ENCODE measurements around the gene C2orf68.

DNA sequence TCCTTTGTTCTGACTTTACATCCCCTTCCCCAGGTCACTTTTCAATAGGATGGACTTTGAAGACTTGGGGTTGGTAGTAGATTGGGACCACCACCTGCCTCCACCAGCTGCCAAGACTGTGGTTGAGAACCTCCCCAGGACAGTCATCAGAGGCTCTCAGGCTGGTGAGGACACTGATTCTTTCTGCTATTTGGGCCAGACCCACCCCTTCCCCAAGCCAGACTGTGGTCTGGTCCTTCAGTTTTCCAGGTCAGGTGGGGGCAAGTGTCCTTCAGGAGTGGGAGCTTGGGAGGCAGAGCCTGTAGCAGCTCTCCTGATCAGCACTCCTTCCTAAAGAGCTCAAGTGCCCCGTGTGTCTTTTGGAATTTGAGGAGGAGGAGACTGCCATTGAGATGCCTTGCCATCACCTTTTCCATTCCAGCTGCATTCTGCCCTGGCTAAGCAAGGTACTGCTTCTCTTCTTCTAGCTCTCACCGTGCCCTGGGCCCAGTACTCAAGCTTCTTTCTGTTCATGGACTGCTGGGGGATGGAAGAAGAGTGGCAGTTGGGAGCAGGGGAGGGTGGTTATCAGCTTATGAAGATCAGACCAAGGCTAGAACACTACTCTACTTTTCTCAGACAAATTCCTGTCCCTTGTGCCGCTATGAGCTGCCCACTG lies 15.3 kb downstream of the C2orf68 start:
- TF ChIP-seq, protein P1, sequence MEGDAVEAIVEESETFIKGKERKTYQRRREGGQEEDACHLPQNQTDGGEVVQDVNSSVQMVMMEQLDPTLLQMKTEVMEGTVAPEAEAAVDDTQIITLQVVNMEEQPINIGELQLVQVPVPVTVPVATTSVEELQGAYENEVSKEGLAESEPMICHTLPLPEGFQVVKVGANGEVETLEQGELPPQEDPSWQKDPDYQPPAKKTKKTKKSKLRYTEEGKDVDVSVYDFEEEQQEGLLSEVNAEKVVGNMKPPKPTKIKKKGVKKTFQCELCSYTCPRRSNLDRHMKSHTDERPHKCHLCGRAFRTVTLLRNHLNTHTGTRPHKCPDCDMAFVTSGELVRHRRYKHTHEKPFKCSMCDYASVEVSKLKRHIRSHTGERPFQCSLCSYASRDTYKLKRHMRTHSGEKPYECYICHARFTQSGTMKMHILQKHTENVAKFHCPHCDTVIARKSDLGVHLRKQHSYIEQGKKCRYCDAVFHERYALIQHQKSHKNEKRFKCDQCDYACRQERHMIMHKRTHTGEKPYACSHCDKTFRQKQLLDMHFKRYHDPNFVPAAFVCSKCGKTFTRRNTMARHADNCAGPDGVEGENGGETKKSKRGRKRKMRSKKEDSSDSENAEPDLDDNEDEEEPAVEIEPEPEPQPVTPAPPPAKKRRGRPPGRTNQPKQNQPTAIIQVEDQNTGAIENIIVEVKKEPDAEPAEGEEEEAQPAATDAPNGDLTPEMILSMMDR (IDR thresholded peaks at IDR 0.05): no peak
- TF ChIP-seq POLR2A (IDR thresholded peaks at IDR 0.05): no peak
